ENCODE data around the gene CCN5.
A peak's percentile ranks its signal among the peaks of the same experiment; 100 is the strongest.

Gene CCN5

GRCh38 chr20:44731657-44732056 is 16.5 kb downstream of the CCN5 start:
- H3K4me3 ChIP-seq = no peak overlapping the region
- H3K27ac ChIP-seq = peak overlapping the region in 2 of 21 experiments; percentile 18 to 38

- Histone ChIP-seq H3K27ac (peak overlapping the region in 2 of 21 experiments; percentile 4), H3K4me3 (no peak overlapping the region)
These were observed 17.2 kb downstream of the CCN5 start for GRCh38 chr20:44732327-44732726.

GRCh38 chr20:44733341-44734069 is 18.3 kb downstream of the CCN5 start:
- Histone ChIP-seq H3K4me3 (no peak overlapping the region), H3K27ac (no peak overlapping the region)

- Histone ChIP-seq H3K4me3 (no peak overlapping the region), H3K27ac (no peak overlapping the region)
These were observed 19.8 kb downstream of the CCN5 start for GRCh38 chr20:44734938-44735337.

GRCh38 chr20:44735816-44736169 is 20.6 kb downstream of the CCN5 start:
- Histone ChIP-seq H3K27ac (no peak overlapping the region), H3K4me3 (no peak overlapping the region)

- Histone ChIP-seq H3K27ac (no peak overlapping the region), H3K4me3 (no peak overlapping the region)
These were observed 21.2 kb downstream of the CCN5 start for GRCh38 chr20:44736170-44737021.

GRCh38 chr20:44737116-44737515 is 21.9 kb downstream of the CCN5 start:
- no peak overlapping the region for H3K4me3 ChIP-seq
- H3K27ac ChIP-seq = no peak overlapping the region

- Histone ChIP-seq H3K4me3 (no peak overlapping the region), H3K27ac (no peak overlapping the region)
These were observed 23.8 kb downstream of the CCN5 start for GRCh38 chr20:44738813-44739477.

- no peak overlapping the region for H3K27ac ChIP-seq
These were observed 24.8 kb downstream of the CCN5 start for GRCh38 chr20:44739942-44740341.

GRCh38 chr20:44742304-44743079 is 27.3 kb downstream of the CCN5 start:
- Histone ChIP-seq H3K27ac (no peak overlapping the region), H3K4me3 (no peak overlapping the region)

More at GRCh38 chr20:44739942-44740341, 24.8 kb downstream of the CCN5 start:
- no peak overlapping the region for H3K4me3 ChIP-seq

- no peak overlapping the region for H3K27ac ChIP-seq
- no peak overlapping the region for H3K4me3 ChIP-seq
These were observed 28.0 kb downstream of the CCN5 start for GRCh38 chr20:44743080-44743701.

- Histone ChIP-seq H3K27ac (no peak overlapping the region), H3K4me3 (no peak overlapping the region)
These were observed 28.9 kb downstream of the CCN5 start for GRCh38 chr20:44743916-44744655.

- H3K4me3 ChIP-seq = peak overlapping the region in 4 of 7 experiments; percentile 25 to 52 (median 46)
- H3K27ac ChIP-seq = peak overlapping the region in 10 of 21 experiments; percentile 14 to 88 (median 67)
These were observed 30.0 kb downstream of the CCN5 start for GRCh38 chr20:44745122-44745597.

GRCh38 chr20:44745598-44746366 is 30.6 kb downstream of the CCN5 start, which contains the start of gene KCNK15:
Gene KCNK15, plus strand, starts transcription at chr20:44745865. Its CDS starts 46 bp downstream, at chr20:44745911.
- H3K4me3 ChIP-seq = peak within 1 kb of the TSS; percentile 25 to 52 (median 35)
- H3K27ac ChIP-seq = peak within 1 kb of the TSS in 11 of 21 experiments; percentile 7 to 88 (median 67)

- peak overlapping the region; percentile 25 to 52 (median 35) for H3K4me3 ChIP-seq
- H3K27ac ChIP-seq = peak overlapping the region in 9 of 21 experiments; percentile 7 to 88 (median 67)
These were observed 31.4 kb downstream of the CCN5 start for GRCh38 chr20:44746367-44747165.

- H3K27ac ChIP-seq = no peak overlapping the region
- H3K4me3 ChIP-seq = no peak overlapping the region
These were observed 32.2 kb downstream of the CCN5 start for GRCh38 chr20:44747166-44748004.
